ENCODE measurements around the gene MBP.

The MBP gene

DNA sequence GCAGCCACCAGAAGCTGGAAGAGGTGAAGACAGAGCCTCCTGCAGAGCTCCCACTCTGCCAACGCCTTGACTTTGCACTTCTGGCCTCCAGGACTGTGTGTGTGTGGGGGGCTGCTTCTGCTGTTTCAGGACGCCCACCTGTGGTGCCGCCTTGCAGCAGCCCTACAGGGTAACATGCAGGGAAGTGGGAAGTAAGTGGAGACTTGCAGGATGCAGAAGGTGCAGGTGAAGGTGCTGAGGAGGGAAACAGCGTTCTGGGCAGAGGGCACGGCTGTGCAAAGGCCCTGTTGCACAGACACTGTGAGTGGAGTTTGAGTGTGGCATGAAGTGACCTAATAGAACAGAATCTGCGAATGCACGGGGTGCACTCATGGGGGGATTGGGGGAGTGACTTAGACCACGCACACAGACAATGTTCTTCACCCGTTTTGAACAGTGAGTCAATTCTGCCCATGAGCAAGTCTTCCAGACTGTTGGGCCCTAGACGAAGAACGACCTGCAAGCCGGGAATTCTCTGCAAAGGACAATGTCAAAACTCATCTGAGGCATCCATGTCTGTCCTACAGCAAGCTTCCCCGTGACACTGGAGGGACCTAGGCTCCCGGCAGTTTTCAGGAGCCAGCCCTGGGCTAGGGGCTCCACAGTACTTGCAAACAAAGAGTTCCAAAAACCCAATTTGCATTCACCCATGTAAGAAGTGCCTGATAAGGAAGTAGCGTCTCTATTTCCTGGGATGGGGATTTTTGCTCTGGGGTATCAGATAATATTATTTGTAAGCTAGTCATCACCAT is 19.0 kb downstream of the MBP start:
- no peak for DNase-seq

DNA sequence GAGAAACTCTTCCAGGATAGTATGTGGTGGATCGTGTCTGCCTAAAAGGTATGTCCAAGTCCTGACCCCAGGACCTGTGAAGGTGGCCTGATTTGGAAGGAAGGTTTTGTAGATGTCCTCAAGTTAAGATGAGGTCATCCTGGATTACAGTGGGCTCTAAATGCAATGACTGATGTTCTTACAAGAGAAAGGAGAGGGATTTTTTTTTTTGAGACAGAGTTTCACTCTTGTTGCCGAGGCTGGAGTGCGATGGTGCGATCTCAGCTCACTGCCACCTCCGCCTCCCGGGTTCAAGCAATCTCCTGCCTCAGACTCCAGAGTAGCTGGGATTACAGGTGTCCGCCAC is 19.9 kb downstream of the MBP start:
- DNase-seq: no peak

DNA sequence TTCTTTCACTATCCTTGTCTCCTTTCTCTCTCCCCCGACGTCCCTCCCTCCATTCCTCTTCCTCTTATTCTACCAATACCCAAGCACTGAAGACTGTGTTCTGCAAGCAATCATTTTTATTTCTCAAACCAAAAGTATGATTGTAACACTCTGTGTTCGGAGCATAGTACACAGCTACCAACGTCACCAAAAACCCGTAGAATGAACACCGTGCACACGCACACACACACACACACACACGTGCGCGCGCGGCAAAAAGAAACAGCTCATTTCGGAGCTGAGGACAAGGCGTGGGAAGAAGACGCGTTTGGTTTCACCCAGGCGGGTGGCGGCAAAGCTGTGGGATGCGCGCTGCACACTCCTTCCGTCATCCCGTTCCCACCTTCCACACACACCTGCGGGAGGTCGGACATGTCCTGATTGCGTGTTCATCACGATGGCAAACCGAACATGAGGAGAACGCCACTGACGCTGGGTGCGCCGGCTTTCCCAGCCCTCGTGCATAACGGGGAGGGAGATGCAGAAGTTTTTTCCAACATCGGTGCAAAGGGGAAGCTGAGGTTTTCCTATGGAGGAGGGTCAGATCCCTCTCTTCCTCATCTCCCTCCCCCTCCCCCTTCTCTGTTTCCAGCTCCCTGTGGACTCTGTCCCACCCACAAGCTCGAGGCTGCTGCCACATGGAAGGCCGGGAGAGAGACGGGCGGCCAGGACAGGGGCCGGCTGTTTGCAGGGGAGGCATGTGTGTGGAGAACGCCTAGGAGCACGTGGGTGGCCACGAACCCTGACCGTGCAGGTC is 20.4 kb downstream of the MBP start:
- no peak for DNase-seq

DNA sequence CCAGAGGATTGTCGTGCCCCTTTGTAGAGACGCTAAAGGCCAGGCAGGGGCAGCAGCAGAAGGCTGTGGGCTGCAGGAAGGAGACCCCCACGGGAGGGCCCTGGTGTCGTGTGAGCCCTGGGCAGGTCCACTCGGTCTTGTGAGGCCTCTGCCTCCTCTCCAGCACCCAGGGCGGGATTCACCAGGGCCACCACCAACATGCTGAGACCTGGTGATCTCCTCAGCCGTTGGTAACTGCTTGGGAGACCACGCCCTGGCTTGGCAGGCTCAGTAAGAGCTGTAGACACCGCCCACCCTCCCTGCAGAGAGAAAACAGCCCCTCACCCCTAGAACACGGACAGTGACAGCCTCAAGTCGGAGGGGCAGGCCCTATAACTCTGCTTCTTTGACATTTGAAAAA is 21.1 kb downstream of the MBP start:
- DNase-seq: no peak

DNA sequence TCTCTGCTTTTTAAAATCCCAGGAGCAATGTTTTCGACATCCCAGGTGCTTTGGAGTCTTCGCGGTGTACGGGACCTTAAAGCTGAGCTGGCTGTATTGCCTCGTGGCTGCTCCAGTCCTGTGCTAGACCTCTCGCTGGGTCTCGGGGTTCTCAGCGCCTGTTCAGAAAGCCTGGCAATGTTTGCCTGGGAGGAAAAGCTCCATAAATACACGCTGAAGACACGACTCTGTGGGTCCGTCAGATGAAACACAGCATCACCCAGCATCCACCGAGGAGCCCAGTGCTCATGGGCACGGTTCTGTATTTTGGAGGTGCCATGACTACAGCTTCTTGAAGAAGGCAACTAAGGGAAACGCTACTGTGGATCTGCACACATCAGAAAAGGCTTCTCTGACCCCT is 21.6 kb downstream of the MBP start:
- no peak for DNase-seq

DNA sequence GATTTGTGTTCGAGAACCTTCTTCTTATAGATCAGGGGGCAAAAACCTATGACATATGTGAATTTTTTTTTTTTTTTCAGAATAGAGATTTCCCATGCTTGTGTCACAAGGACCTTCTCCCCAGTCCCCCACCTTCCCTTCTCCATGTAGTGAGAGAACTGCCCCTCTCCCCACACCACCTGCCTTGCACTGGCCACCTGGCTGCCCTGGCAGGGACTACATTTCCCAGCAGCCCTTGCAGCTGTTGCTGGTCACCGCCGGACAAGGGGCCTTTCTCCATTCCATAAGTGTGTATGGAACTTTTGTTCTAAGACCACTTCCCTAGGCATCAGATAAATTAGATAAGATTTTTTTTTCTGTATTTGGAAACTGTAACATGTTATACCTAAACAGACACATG is 22.2 kb downstream of the MBP start:
- DNase-seq: no peak

DNA sequence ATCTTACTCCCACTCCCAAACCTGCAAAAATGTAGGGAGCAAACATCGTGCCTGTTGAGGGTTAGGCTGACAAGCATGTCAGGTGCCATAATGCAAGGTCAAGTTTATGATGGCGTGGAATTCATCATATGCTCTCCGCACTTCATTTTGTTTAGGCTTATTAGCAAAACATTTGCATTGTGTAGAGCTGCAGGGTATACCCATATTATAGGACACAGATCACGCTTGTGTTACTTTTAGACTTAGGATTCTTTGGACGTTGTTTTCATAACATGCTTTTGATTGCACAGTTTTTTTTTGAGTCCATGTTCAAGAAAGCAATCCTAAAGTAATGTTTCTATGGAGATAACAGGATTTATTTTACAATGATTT is 22.9 kb downstream of the MBP start:
- DNase-seq: no peak

DNA sequence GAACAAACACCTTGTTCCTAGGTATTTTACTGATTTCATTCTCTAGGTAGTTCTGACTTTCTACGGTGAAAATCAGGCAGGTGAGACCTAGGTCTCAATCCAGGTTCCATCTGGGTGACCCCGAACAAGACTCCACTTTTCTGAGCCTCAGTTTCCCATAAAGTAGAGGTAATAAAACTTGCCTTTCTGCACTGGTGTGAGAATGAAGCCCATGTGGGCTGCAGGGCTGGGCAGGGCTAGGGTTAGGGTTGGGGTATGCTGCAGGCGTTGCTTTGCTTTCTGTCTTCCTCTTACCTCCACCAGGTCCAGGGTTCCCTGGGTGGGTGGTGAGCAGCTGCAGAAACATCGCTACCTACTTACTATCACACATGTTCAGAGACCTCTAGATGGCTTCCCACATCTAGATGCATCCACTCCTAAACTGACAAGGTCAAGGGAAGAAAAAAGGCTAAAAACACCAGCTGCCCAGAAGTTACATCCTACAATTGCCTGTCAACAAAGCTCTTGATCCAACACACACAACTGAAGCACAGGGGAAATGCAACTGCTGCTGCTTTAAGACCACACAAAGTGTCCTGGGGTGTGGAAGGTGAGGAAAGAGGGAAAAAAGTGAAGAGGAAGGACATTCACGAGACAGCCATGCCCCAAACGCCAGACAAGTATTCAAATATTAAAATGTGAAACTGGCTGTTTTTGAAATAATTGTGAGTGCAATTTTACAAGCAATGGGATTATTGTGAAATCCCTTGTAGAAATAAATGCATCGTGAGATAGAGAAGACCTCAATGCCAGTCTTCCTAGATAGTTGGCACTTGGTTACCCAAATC is 23.5 kb downstream of the MBP start:
- no peak for DNase-seq

DNA sequence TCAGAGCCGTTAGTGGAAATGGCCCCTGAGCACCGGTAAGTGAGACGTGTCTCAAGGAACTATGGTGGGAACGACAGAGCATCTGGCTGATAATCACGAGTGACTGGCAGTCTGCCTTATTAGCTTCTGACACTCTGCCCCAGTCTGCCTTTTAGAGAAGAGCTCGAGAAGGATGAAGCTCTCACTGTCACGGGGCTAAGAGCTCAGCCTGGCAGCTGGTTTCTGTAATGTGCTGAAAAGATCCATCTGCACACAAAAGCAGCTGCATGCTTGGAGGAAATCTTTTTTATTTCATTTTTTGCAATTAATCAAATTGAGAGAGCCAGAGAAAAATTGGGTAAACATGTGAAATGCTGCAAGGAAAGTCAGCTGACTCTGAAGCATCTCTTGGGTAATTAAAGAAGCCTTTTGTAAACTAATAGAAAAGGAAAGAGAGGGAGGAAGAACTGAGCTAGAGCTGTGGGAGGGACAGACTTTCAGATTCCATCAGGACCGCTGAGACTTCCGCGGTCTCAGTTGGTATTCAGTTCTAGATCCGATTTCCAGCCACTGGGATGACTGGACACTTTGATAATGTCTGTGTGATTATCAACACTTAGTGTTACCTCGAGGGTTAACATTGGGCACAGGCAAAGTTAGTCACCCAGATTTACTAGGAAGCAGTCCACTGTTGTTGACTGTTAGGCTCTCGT is 24.4 kb downstream of the MBP start:
- DNase-seq: no peak

DNA sequence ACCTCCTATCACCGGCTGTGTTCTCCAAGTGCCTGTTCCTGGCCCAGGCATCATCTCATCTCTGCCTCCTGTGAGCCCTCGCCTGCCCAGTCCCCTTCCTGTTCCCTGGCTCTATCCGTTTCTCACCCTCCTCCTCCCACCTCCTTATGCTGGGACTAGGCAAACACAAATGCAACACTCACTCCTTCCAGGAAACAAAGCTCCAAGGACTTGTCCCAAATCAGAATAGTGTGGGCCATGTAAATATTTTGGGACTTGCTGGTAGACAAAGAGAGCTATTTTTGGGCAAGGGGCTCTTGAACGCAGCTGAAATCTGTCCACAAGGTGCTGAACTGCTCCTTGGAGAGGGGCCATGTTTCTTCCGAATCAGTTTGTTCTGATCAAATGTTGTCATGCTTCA is 25.3 kb downstream of the MBP start:
- no peak for DNase-seq

DNA sequence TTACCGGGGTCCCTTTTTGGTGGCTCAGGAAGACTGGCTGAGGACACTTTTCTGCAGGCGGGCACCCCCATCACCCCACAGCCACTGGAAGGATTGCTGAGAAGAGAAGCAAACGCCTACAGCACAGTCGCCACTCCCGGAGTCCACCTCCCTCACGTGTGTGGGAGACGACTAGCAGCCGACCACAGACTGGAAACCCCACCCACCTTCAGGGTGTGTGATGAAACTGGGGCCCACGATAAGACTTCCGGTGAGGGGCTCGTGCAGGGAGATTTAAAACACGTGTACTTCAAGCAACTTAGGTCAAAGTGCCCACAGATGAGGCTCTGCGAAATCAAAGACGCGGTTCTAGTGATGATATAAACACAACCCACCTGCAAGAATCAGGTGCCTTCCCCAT is 26.3 kb downstream of the MBP start:
- DNase-seq: no peak

DNA sequence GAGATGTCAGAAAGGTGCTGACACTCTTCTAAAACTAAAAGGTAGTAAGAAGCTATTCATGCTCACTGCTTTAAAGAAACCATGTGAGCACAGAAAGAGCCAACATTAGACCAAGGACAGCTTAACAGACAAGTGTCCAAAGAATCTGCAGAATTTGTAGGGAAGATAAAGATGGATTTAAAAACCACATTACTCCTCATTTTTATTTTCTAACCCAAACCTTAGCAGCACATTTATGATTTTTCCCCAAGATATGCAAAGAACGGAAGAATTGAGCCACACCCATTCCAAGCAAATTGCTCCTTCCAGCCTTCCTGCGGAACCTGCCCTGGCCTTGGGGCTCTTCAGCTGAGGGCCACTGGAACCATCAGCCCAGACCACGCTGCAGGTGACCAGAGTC is 26.9 kb downstream of the MBP start:
- DNase-seq: no peak

DNA sequence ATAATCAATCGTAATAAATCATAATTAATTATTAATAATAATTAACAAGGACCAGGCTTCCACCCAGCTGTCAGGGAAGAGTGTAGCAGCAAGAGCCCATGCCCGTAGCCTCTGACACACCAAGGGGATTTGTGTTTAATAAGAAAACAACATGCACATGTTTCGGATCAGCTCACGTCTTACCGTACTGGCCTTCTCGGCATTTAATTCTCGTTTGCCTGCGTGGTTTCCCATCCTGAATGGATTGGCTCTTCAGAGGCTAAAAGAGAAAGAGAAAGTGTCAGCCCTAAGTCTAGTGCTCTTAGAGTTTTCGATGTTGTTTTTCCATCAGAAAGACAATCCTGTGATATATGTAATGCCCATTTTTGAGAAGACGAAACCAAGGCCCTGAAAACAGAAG is 27.6 kb downstream of the MBP start:
- no peak for DNase-seq

DNA sequence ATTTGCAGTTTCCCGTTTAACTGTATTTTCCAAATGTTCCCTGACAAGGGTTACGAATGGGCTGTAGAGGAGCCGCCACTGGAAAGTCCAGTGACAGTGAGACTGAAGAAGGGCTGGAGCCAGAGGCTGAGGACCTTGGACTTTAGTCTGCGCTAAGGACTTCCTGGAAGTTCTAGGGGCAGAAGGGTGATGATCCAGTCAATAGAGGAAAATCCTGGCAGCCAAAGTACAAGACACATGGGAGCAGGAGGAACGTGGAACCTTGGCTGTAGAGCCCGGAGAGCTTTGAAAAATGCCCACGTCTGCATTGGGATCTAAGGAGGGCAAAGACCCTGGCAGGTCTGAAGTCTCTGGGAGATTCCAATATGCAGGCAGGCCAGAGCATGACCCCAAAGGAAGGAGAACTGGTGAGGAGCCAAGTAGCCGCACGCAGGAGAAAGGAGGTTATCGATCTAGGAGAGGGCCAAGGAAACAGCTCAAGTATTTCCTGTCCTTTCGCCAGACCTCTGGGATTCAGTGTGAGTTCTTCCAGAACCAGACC is 28.5 kb downstream of the MBP start:
- no peak for DNase-seq

DNA sequence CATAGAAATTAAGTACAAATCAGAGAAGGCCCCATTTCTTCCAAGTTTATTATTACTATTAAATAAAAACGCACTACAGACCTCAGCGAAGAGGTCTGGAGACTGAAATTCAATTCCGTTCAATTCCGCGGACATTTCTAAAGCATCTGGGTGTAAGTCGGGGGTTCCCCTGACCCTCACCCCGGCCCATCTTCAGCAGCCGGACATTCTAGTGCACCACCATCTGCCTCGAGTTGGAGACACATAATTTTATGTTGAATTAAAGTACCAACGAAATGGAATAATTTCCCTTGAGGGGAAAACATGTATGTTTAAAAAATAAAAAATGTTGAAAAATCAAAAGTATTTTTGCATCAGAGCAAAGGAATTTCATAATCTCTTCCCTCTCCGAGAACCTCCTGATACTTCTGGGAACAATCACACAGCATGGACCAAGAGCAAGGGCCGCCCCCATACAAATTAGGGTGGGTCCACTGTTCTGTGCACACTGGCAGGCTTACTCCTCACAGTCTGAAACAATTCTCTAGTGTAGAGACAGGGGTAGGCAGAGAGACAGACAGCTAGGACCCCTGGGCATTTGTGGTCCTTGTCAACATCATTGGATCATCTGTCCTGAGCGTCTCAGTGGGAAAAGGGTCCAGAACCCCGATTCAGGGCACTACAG is 29.3 kb downstream of the MBP start:
- no peak for DNase-seq

DNA sequence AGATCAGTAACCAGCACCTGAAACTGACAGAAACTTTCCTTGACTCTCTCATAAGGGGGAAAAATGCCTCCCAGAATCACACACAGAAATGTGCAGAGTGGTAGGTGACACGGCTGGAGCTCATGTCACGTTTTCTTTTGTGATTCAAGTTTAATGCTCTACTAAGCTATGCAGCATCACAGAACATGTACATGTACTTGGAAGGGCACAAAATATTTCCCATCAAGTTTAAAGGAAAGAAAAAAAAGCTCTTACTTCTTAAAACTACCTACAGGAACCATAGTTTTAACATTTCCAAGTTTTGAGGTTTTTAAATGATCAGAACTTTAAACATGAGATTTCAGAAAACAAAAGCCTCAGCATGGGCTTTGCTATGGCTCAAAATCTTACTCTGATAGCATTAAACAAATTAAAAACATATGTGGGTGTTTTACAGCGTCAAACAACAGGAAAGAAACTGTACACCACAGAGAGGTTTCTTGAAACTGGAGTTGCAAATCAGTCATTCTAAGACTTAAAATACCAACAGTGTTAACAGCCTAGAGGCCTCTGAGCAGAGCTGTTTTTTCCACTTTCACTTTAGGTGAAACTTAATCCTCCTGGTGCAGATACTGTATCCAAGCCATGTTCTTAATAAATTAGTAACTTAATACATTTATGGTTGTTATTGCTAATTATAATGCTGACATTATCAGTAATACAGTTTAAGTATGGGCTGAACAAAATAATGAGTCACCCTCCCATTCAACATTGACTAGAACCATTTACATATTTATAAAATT is 30.1 kb downstream of the MBP start:
- DNase-seq: no peak

DNA sequence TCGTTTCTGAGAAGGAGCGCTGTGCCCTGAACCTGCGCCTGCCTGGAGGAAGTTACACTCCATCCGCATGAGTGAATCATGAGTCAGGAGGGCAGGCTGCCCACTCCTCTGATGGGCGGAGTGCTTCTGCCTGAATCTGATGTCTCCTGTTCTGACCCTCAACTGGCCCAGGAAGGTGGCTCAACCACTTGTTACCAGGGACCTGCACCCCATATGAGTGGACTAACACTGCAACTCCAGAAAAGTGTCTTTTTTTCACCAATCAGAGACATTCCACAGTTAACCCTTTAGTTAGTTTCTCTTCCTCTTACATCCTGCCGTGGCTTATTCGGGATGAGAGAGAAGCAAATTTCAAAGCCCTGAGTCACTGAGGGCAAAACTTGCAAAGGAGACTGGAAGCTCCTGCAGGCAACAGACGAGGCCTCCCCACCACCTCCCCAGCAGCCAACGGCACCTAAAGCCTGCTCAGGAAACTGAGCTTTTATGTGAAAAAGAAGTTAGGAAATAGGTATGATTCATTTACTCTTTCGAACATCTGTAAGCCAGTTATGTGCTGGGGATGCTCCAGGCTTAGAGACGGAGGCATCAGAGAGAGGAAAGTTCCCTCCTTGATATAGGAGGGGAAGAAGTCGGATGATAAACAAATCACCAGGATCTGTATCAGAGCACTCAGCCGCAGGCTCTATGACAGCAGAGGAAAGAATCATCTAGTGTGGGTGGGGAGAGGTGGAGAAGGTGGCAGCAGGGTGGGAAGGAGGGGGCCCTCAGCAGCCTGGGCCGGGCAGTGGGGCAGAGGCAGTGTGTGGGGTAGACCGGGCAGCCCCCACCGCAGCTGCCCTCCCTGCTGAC is 30.9 kb downstream of the MBP start:
- DNase-seq: no peak

DNA sequence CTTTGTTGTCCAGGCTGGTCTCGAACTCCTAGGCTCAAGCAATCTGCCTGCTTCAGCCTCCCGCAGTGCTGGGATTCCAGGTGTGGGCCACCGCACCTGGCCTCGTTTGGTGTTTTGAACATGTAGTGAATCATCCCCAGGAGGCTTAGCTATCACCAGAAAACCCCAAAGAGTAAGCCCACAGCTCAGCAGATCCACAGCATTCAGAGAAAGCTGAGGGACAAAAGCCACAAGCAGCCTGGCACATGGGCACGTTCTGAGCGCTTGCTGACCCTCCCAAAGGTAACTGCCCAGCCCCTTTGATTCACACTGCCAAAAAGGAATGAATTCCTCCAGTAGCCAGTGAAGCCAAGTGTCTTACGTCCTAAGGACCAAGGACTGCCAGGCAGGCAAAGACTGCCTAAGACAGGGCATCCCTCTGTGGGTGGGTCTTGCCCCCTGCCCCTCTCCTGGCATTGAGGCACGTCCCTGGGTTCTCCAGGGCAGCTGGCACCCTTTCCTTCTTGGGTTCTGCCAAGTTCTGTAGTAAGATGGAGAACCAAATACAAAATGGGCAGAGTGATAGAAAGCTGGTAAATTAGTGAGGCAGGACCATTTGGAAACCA is 31.7 kb downstream of the MBP start:
- DNase-seq: no peak

DNA sequence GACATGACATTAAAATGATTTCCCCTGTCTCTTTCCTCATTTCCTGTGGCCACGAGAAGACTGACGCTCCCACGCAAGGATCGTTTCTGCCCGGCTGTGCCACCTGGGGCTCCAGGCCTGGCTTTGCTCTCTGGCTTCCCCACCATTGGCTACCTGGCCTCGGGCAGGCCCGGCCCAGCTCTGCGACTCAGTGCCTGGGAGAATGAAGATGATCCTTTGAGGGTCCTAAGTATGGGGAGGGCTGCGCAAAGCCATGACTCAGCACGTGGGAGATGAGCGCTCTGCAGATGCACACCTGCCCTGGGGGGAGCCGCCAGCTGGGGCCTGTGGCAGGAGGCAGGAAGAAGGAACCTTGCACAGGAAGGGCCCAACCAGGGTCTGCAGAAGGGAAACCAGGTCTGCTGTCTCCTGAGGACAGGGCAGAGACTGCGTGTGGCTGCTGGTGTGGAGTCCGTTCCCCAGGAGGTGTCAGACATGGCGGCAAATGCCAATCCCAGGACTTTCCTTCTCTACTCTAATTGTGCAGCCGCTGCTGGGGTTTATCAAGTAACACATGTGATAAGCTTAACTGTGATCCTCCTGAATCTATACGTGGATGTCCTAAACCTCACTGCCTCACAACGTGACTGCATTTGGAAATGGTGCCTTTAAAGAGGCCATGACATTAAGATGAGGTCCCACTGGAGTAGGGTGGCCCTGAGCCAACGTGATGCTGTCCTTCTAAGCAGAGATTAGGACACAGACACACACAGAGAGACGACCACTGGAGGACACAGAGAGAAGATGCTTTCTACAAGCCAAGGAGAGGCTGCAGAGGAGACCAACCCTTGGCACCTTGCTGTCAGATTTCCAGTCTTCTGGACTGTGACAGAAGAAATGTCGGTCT is 32.9 kb downstream of the MBP start:
- no peak for DNase-seq

All from NCI-H2171 (cell line).